HG03342 (cell line): ENCODE measurements around the gene NFAT5.
"Not testable (repeated sequence)": the region's sequence is repeated elsewhere in the genome, so short reads cannot be mapped to it uniquely, and the experiment has no call there.

Source experiments
- ATAC-seq: cut with Tn5 transposase; IDR thresholded peaks from one replicate; pipeline ENCODE4 v1.9.1; 2021; ENCODE audit warnings: mild to moderate bottlenecking, moderate library complexity; ENCODE audit not compliant: unreplicated experiment

NFAT5 gene

DNA sequence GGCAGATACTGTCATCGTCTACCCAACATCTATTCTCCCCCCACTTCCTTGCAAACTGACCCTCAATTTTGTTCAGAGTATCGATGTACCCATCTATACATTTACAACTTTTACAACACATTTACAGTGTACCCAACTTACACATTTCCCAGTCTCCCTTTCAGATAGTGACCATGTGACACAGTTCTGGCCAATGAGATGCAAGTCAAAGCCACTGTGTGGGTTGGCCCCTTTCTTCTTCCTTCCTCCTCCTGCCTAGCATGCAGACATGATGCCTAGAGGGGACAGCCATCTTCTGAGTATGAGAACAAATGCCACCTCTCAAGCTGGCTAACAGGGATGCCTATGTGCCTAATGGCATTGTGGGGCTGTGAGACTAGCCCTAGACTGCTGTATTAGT is 11.3 kb upstream of the NFAT5 start:
- no peak for ATAC-seq

- no peak for ATAC-seq
These were observed 10.3 kb upstream of the NFAT5 start for GRCh38 chr16:69555437-69555836.

GRCh38 chr16:69555867-69556266 is 9.9 kb upstream of the NFAT5 start:
- ATAC-seq: no peak

DNA sequence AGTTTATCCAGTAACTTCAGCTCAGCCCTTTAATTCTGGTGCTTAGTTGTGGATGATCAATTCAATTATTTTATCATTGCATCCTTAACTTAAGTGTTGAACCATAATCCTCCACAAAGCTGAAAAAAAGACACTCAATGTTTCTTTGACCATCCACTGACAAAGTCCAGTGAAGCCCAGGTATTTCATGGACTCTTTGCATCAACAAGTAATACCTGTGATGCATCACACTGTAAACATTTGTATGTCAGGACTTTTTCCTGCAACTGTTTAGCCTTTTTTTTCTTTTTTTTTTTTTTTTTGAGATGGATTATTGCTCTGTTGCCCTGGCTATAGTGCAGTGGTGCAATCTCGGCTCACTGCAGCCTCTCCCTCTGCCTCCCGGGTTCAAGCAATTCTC is 6.6 kb upstream of the NFAT5 start:
- no peak for ATAC-seq

DNA sequence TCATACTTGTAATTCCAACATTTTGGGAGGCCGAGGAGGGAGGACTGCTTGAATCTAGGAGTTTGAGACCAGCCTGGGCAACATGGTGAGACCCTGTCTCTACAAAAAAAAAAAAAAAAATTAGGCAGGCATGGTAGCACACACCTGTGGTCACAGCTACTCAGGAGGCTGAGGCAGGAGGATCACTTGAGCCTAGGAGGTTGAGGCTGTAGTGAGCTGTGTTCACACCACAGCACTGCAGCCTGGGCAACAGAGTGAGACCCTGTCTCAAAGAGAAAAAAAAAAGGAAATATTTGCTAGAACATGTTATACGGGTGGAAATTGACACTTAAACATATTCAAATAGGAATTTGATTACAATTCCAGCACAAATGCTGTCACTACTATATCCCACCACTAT is 4.4 kb upstream of the NFAT5 start:
- not testable (repeated sequence) for ATAC-seq

DNA sequence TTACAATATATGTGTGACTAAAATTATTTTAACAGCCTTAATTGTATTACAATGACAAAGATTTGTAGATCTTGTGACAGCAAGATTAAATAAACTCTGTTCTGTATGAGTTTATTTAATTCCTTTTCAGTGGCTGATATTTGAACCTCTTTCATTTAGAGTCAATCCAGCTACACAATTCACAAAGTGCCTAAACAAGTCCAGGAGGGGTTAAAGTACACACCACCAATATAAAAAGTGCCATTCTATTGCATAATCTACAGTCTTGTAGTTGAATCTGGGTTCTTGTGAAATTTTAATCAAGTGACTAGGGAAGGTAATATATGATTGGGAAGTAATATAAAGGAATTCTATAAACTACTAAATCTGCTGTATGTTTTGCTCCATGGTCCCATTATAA is 3.9 kb upstream of the NFAT5 start:
- ATAC-seq: no peak

DNA sequence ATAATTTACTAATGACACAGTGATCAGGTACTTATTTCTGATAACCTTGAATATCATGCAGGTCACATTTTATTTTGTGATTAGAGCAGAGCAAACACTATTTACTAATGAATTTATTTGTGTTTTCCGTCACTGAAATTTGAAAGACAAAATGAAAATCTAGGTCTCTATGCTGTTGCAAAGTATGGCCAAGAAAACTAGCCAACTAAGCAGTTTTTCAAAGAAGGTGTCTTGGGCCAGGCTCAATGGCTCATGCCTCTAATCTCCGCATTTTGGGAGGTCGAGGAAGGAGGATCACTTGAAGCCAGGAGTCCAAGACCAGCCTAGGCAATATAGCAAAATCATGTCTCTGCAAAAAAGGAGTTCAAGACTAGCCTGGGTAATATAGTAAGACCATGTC is 3.0 kb upstream of the NFAT5 start:
- ATAC-seq: no peak

- peak; percentile 39 for ATAC-seq
These were observed 1.9 kb upstream of the NFAT5 start for GRCh38 chr16:69563605-69564580.

DNA sequence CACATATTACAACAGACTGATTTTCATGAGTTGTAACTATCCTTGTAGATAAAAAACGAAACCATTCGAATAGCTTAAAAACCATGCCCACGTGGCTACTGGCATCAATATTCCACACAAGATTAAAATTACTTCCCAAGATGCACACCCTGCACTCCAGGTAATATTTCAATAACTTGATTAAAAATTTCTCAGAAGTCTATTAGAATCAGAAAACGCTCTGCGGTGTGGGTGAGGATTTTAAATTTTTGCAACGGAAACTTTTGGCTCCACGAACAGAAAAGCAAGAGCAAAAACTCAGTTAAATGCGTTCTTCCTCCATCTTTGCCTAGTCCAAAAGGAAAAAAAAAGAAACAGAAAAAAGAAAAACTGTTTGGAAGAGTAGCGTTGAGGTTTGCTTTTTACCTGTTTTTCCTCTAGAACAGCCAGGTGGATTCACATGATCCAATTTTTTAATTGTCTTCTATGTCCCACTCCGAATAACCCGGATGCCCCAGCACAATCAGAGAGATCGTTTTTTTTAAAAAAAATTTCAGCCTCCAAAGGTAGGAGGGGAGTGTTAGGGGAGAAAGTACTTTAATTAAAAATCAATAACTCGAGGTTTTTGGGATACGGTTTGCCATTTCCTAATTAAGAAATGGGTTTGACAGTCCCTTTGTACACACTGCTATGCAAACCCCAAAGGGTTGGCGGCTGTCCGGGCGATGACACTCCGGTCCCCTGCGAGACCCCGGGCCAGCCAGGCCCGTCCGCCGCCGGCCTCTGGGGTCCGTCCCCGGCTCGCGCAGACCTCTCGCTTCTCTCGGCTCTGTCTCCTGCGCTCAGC is 708 bp upstream of the NFAT5 start:
- peak; percentile 30 for ATAC-seq

- peak; percentile 26 for ATAC-seq
These were observed 644 bp downstream of the NFAT5 start for GRCh38 chr16:69566240-69566980.

DNA sequence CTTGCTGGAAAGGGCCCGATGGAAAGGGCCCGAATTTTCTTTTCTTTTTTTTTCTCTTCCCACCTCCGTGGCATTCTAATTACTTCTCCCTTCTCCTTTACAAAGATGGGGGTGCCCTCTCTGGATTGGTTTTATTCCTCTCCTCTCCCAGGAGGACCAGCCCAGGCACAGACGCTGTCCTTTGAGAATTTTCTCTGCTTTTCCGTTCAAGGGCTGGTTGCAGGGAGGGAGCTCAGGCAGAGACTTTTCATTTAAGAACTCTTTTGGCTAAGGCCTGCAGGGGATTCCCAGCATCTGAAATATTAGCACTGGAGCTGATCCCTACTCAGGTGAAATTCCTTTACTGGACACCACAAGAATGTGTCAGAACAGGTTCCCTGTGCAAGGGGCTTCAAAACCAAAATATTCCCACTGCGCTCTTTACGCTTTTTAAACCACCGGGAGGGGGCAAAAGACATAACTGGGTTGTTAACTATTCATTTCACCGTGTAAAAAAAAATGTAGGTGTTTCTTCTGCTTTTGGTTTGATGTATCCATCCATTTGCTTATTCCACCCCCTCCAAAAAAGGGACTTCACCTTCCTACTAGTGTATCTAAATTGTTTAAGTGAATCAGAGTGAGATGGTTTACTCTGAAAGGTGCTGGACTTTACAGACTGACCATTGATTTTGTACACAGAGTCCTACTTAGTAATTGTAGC is 1.4 kb downstream of the NFAT5 start:
- ATAC-seq: no peak

DNA sequence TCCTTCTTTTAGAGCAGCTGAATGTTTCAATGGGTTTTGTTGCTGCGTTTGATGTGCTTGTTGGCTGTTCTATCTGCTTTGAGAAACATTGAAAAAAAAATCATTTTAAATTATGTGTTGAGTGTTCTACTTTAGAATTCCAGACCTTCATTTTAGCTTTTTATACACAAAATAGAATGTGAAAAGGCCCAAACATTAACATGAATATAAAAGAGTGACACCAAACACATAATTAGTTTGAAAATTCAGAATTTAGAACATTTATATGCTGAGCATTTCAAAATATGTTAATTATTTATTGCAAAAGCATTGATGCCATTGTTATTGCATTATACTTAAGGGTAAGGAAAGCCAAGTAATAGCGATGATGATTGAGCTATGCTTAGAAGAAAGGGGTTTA is 2.9 kb downstream of the NFAT5 start:
- no peak for ATAC-seq

GRCh38 chr16:69578771-69579170 is 13.0 kb downstream of the NFAT5 start:
- ATAC-seq: not testable (repeated sequence)

GRCh38 chr16:69579783-69580481 is 14.2 kb downstream of the NFAT5 start:
- no peak for ATAC-seq

DNA sequence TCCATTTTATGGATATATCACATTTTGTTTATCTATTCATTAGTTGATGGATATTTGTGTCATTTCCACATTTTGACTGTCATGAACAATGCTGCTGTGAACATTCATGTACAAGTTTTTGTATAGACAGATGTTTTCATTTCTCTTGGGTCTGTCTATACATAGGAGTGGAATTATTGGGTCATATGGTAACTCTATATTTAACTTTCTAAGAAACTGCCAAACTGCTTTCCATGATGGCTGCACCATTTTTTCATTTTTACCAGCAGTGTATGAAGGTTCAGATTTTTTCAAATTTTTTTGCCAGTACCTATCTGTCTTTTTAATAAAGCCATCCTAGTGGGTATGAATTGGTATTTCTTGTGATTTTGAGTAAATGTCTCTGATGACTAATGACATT is 15.5 kb downstream of the NFAT5 start:
- ATAC-seq: no peak

DNA sequence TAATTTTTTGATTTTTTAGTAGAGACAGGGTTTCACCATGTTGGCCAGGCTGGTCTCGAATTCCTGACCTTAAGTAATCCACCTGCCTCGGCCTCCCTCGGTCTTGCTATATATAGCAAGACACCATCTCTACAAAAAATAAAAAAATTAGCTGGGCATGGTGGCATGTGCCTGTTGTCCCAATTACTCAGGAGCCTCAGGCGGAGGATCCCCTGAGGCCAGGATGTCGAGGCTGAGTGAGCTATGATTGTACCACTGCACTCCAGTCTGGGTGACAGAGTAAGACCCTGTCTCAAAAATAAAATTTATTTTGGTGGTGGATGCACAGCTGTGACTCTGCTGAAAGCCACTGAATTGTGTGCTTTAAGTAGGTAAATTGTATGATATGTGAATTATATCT is 18.7 kb downstream of the NFAT5 start:
- ATAC-seq: not testable (repeated sequence)

DNA sequence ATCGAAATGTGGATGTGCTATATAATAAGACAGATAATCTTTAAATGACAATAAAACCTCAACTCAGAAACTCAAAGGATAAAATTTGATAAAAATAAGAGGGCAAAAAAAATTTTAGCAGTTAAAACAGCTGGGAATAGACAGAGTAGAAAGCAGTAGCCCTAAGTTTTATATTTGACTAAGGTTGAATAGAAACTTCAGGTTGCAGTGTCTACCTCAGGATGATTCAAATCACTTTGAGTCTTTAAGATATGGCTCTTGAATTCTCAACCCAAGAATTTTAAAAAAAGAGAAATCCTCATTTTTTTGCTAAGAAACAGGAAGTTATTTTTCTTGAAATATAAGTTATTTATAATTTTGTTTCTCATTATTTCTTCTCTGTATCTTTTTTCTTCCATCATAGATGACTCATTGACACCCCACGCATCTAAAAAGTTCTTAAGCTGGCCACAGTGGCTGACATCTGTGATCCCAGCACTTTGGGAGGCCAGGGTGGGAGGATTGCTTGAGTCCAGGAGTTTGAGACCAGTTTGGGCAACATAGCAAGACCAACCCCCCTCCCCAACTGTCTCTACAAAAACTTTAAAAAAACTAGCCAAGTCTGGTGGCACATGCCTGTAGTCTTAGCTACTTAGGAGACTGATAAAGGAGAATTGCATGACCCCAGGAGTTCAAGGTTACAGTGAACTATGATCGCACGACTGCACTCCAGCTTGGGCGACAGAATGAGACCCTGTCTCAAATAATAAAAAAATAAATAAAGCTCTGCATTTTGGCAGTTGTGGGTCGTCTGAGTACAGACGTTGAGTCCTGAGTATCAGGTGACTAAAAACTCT is 23.9 kb downstream of the NFAT5 start:
- ATAC-seq: no peak

DNA sequence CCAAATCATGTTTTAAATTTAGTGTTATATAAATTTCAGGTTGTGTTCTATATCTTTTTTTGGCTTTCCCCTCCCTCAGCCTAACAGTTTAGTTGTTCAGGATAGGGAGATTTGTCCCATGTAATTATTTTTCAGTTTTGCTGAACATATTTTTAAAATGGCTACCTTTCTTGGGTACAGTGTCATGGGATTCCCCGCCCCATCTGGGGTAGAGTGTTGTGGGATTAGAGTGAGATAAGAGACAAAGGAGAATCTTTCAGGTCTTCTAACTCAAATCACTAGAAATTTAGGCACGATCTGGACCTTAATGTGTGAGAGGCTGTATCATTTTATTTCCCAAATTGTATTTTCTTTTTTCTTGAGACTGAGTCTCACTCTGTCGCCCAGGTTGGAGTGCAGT is 24.8 kb downstream of the NFAT5 start:
- no peak for ATAC-seq

GRCh38 chr16:69593751-69594255 is 28.0 kb downstream of the NFAT5 start:
- no peak for ATAC-seq
